Type B pancreatic cell (in vitro differentiated cells): ENCODE measurements around the gene OR5M8. TPM values are rescaled to one million over a fixed set of nuclear protein-coding genes. Genes with fewer than 3 reads are reported as not detected.

Experiments
- DNase-seq: peaks from one replicate; pipeline ENCODE4 v3.0.0; 2021; ENCODE audit warnings: mixed read lengths; ENCODE audit not compliant: unreplicated experiment; ENCODE audit errors: extremely low spot score
- H3K27ac Mint-ChIP-seq: 2 replicates; pipeline ENCODE4 v1.8.0; 2021; ENCODE audit warnings: mild to moderate bottlenecking, mixed read lengths
- H3K27me3 Mint-ChIP-seq: 2 replicates; pipeline ENCODE4 v1.8.0; 2021; ENCODE audit warnings: mixed read lengths
- H3K36me3 Mint-ChIP-seq: 2 replicates; pipeline ENCODE4 v1.8.0; 2021; ENCODE audit warnings: mixed read lengths
- H3K4me1 Mint-ChIP-seq: one replicate; pipeline ENCODE4 v1.8.0; 2021; ENCODE audit warnings: mixed read lengths; ENCODE audit not compliant: unreplicated experiment
- H3K4me3 Mint-ChIP-seq: 2 replicates; pipeline ENCODE4 v1.8.0; 2021; ENCODE audit warnings: mild to moderate bottlenecking, mixed read lengths
- H3K9me3 Mint-ChIP-seq: 2 replicates; pipeline ENCODE4 v1.8.0; 2021; ENCODE audit warnings: mixed read lengths
- CTCF ChIP-seq: fragments of 200-600 bp; sonication (generic); conservative IDR thresholded peaks from 2 replicates; pipeline ENCODE4 v1.5.0; 2021; ENCODE audit warnings: antibody characterized with exemption, mild to moderate bottlenecking
- total RNA-seq: library from RNA; stranded (reverse); gene quantifications from 2 replicates; pipeline ENCODE4 v1.2.1, GENCODE V29; 2021; ENCODE audit warnings: low replicate concordance

OR5M8 gene
- total RNA-seq, 1 donor from 2014 or later = not detected

- TF ChIP-seq CTCF = no peak
- Mint-ChIP-seq H3K36me3 (no peaks in the 10 kb centered on the region), H3K4me3 (no peak overlapping the region)
Measured at GRCh38 chr11:56509439-56509838, 18.3 kb upstream of the OR5M8 start.

GRCh38 chr11:56497010-56497409, 5.8 kb upstream of the OR5M8 start:
- TF ChIP-seq CTCF = no peak
- H3K9me3 Mint-ChIP-seq = no peaks in the 10 kb centered on the region
- H3K27ac Mint-ChIP-seq = no peak overlapping the region
- H3K4me1 Mint-ChIP-seq = no peaks in the 10 kb centered on the region
- no peaks in the 10 kb centered on the region for H3K36me3 Mint-ChIP-seq
- DNase-seq = no peak
- no peak overlapping the region for H3K4me3 Mint-ChIP-seq
- no peaks in the 10 kb centered on the region for H3K27me3 Mint-ChIP-seq

More at GRCh38 chr11:56509439-56509838, 18.3 kb upstream of the OR5M8 start:
- Mint-ChIP-seq H3K27ac (no peak overlapping the region), H3K27me3 (no peaks in the 10 kb centered on the region), H3K9me3 (no peaks in the 10 kb centered on the region), H3K4me1 (no peaks in the 10 kb centered on the region)
- no peak for DNase-seq

DNA sequence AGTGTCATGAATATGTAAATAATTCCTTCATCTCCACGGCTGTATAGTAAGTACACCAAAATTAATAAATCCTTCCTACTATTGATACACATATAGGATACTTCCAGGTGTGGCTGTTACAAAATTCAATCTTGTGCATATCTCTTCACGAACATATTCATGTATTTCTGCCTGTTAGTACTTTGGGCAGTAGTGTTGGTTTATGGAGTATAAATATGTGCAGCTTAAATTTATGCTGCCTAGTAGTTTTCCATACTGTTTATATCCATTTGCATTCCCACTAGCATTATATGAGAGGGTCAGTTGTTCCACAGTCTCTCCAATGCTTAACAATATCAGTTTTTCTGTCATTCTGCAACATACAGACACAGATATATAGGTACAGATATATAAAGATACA, 3.9 kb upstream of the OR5M8 start:
- no peak for DNase-seq
- H3K27ac Mint-ChIP-seq = no peak overlapping the region
- H3K4me1 Mint-ChIP-seq = no peaks in the 10 kb centered on the region
- no peak for TF ChIP-seq CTCF
- no peaks in the 10 kb centered on the region for H3K27me3 Mint-ChIP-seq
- no peak overlapping the region for H3K4me3 Mint-ChIP-seq
- no peaks in the 10 kb centered on the region for H3K36me3 Mint-ChIP-seq
- no peaks in the 10 kb centered on the region for H3K9me3 Mint-ChIP-seq

GRCh38 chr11:56486801-56487200, 4.4 kb downstream of the OR5M8 start:
- DNase-seq = no peak
- H3K36me3 Mint-ChIP-seq = no peaks in the 10 kb centered on the region
- no peak overlapping the region for H3K27ac Mint-ChIP-seq
- TF ChIP-seq CTCF = no peak
- no peaks in the 10 kb centered on the region for H3K27me3 Mint-ChIP-seq
- no peak overlapping the region for H3K4me3 Mint-ChIP-seq
- H3K9me3 Mint-ChIP-seq = no peaks in the 10 kb centered on the region
- no peaks in the 10 kb centered on the region for H3K4me1 Mint-ChIP-seq

DNA sequence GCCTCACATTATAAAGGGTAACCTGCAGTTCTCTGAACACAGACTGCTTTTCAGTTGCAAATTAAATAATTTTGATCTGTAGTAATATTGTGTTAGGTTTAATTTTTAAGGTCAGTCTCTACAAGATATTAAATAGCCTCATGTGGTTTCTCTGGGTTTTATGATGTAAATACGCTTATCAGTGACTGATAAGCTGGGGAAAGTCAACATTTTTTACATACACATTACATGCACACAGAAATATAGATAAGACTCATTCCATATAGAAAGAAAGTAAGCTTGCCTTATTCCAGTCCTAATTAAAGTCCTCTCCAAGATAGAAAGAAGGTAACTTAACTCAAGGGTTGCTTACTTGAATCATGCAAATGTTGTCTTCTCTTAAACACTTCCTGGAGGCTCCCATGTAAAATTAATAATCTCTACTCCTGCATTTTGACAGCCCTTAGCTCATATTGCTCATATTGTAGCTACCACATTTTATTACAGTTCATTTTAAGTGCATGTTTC, 16.4 kb downstream of the OR5M8 start:
- Mint-ChIP-seq H3K4me3 (no peak overlapping the region), H3K27ac (no peak overlapping the region), H3K27me3 (no peaks in the 10 kb centered on the region), H3K4me1 (no peaks in the 10 kb centered on the region), H3K36me3 (no peaks in the 10 kb centered on the region), H3K9me3 (no peaks in the 10 kb centered on the region)
- no peak for DNase-seq
- TF ChIP-seq CTCF = no peak

- TF ChIP-seq CTCF = no peak
- Mint-ChIP-seq H3K4me1 (no peaks in the 10 kb centered on the region), H3K27ac (no peak within 1 kb of the TSS), H3K4me3 (no peak within 1 kb of the TSS), H3K36me3 (no peaks in the 10 kb centered on the region), H3K9me3 (no peaks in the 10 kb centered on the region), H3K27me3 (no peaks in the 10 kb centered on the region)
- DNase-seq = no peak
Measured at GRCh38 chr11:56473252-56473651, 17.9 kb downstream of the OR5M8 start, which contains the start of gene OR5M3. Gene OR5M3, minus strand, starts transcription at chr11:56473352. Its CDS starts 2,855 bp downstream, at chr11:56470497.
